ENCODE measurements around the gene ACOX3. TPM values are rescaled to one million over a fixed set of nuclear protein-coding genes. Genes with fewer than 3 reads are reported as not detected.

Gene ACOX3
- total and polyA plus RNA-seq, 4 donors = 11.4 to 24.6 (median 13.6) TPM

GRCh38 chr4:8407756-8408155, 32.8 kb downstream of the ACOX3 start:
- no peaks in the 10 kb centered on the region for H3K4me1 ChIP-seq (ENCODE audit: control insufficient read depth in 4 of 4, insufficient read depth in 4 of 4, low read length in 3 of 4)
- 94% methylated on average over 9 of the region's 9 CpGs for whole genome bisulfite sequencing
- no peaks in the 10 kb centered on the region for H3K9me3 ChIP-seq (ENCODE audit: control insufficient read depth in 4 of 4, low read length in 3 of 4)
- no peak overlapping the region for H3K4me3 ChIP-seq (ENCODE audit: low read depth in 1 of 3, low read length in 3 of 3)
- peaks cover 4 to 44% (median 8%) of the 10 kb centered on the region in 4 donors for H3K36me3 ChIP-seq (ENCODE audit: control insufficient read depth in 4 of 4, insufficient read depth in 3 of 4, low read depth in 1 of 4, low read length in 3 of 4)
- TF ChIP-seq, protein P1, sequence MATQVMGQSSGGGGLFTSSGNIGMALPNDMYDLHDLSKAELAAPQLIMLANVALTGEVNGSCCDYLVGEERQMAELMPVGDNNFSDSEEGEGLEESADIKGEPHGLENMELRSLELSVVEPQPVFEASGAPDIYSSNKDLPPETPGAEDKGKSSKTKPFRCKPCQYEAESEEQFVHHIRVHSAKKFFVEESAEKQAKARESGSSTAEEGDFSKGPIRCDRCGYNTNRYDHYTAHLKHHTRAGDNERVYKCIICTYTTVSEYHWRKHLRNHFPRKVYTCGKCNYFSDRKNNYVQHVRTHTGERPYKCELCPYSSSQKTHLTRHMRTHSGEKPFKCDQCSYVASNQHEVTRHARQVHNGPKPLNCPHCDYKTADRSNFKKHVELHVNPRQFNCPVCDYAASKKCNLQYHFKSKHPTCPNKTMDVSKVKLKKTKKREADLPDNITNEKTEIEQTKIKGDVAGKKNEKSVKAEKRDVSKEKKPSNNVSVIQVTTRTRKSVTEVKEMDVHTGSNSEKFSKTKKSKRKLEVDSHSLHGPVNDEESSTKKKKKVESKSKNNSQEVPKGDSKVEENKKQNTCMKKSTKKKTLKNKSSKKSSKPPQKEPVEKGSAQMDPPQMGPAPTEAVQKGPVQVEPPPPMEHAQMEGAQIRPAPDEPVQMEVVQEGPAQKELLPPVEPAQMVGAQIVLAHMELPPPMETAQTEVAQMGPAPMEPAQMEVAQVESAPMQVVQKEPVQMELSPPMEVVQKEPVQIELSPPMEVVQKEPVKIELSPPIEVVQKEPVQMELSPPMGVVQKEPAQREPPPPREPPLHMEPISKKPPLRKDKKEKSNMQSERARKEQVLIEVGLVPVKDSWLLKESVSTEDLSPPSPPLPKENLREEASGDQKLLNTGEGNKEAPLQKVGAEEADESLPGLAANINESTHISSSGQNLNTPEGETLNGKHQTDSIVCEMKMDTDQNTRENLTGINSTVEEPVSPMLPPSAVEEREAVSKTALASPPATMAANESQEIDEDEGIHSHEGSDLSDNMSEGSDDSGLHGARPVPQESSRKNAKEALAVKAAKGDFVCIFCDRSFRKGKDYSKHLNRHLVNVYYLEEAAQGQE (IDR thresholded peaks at IDR 0.05) = no peak
- H3K27ac ChIP-seq (ENCODE audit: low read depth in 1 of 2, low read length in 2 of 2) = no peak overlapping the region
- H3K9ac ChIP-seq (ENCODE audit: low read depth in 1 of 2, low read length in 2 of 2) = no peak overlapping the region
- no peak for DNase-seq (ENCODE audit: low spot score)
- H3K27me3 ChIP-seq (ENCODE audit: control insufficient read depth in 4 of 4, insufficient read depth in 4 of 4, low read length in 3 of 4) = no peaks in the 10 kb centered on the region

DNA sequence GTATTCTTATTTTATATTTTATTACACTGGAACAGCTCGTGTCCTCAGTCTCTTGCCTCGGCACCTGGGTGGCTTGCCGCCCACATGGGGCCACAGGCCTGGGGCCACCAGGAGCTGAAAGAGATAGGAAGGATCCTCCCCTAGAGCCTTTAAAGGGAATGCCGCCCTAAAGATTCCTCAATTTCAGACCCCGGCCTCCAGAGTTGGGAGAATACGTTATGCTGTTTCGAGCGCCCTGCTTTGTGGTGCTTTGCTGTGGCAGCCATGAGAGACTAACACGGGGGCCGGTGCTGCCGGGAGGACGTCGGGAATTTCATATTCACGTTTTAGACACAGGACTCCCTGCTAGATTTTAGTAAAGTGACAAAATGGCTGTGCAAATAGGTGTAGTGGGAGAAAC, 33.2 kb downstream of the ACOX3 start:
- peaks cover 4 to 44% (median 7%) of the 10 kb centered on the region in 4 donors for H3K36me3 ChIP-seq (ENCODE audit: control insufficient read depth in 4 of 4, insufficient read depth in 3 of 4, low read depth in 1 of 4, low read length in 3 of 4)
- no peak overlapping the region for H3K4me3 ChIP-seq (ENCODE audit: low read depth in 1 of 3, low read length in 3 of 3)
- WGBS = 97% methylated on average over 14 of the region's 14 CpGs
- no peaks in the 10 kb centered on the region for H3K9me3 ChIP-seq (ENCODE audit: control insufficient read depth in 4 of 4, low read length in 3 of 4)
- TF ChIP-seq JUND (IDR thresholded peaks at IDR 0.05) = no peak
- no peak for TF ChIP-seq SP1 (IDR thresholded peaks at IDR 0.05)
- TF ChIP-seq, protein P2, sequence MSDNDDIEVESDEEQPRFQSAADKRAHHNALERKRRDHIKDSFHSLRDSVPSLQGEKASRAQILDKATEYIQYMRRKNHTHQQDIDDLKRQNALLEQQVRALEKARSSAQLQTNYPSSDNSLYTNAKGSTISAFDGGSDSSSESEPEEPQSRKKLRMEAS (IDR thresholded peaks at IDR 0.05) = no peak
- TF ChIP-seq, protein P3, sequence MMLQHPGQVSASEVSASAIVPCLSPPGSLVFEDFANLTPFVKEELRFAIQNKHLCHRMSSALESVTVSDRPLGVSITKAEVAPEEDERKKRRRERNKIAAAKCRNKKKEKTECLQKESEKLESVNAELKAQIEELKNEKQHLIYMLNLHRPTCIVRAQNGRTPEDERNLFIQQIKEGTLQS (IDR thresholded peaks at IDR 0.05) = no peak
- TF ChIP-seq NR2F2 (IDR thresholded peaks at IDR 0.05) = no peak
- no peak for TF ChIP-seq FOXA1 (IDR thresholded peaks at IDR 0.05)
- TF ChIP-seq EGR1 (IDR thresholded peaks at IDR 0.05; ENCODE audit: low read depth in 2 of 2) = no peak
- no peak for TF ChIP-seq GABPA (IDR thresholded peaks at IDR 0.05 in 1 of 2, conservative IDR thresholded peaks at IDR 0.05 in 1 of 2)
- TF ChIP-seq, protein P1 (IDR thresholded peaks at IDR 0.05) = no peak
- TF ChIP-seq RAD21 (IDR thresholded peaks at IDR 0.05) = no peak
- no peak for TF ChIP-seq CTCF (IDR thresholded peaks at IDR 0.05; ENCODE audit: low read depth, low read length, missing input control)
- TF ChIP-seq HNF4G (IDR thresholded peaks at IDR 0.05) = no peak
- TF ChIP-seq ZBTB33 (IDR thresholded peaks at IDR 0.05) = no peak
- TF ChIP-seq HNF4A (conservative IDR thresholded peaks at IDR 0.05) = no peak
- no peak for TF ChIP-seq RXRA (IDR thresholded peaks at IDR 0.05)
- no peak for TF ChIP-seq FOXA2 (IDR thresholded peaks at IDR 0.05)
- TF ChIP-seq YY1 (IDR thresholded peaks at IDR 0.05) = no peak
- no peak for TF ChIP-seq TAF1 (conservative IDR thresholded peaks at IDR 0.05)
- H3K27ac ChIP-seq (ENCODE audit: low read depth in 1 of 2, low read length in 2 of 2) = no peak overlapping the region
- no peaks in the 10 kb centered on the region for H3K27me3 ChIP-seq (ENCODE audit: control insufficient read depth in 4 of 4, insufficient read depth in 4 of 4, low read length in 3 of 4)
- H3K9ac ChIP-seq (ENCODE audit: low read depth in 1 of 2, low read length in 2 of 2) = no peak overlapping the region
- no peaks in the 10 kb centered on the region for H3K4me1 ChIP-seq (ENCODE audit: control insufficient read depth in 4 of 4, insufficient read depth in 4 of 4, low read length in 3 of 4)
- no peak for DNase-seq (ENCODE audit: low spot score)

Measured in liver (tissue), 9 donors.